ENCODE results near the gene GUCY2C.

- TF ChIP-seq CTCF (conservative IDR thresholded peaks at IDR 0.05; ENCODE audit: low read depth, low read length) = no peak
- TF ChIP-seq EZH2 (IDR thresholded peaks at IDR 0.05; ENCODE audit: low read length, unreplicated experiment) = no peak
These were observed 17.8 kb downstream of the GUCY2C start for GRCh38 chr12:14678547-14679150.
